HG02571 (cell line): Measurements from ENCODE around the gene DENND10.
"Not testable (repeated sequence)": the region's sequence is repeated elsewhere in the genome, so short reads cannot be mapped to it uniquely, and the experiment has no call there.

Experiments used
- ATAC-seq: cut with Tn5 transposase; IDR thresholded peaks from one replicate; pipeline ENCODE4 v1.9.1; 2021; ENCODE audit warnings: mild to moderate bottlenecking, moderate library complexity; ENCODE audit not compliant: unreplicated experiment

DENND10 gene

GRCh38 chr10:119103903-119104653 is at the start of gene DENND10:
TSS of gene DENND10 (plus strand) at chr10:119104113. CDS start at chr10:119104143, 30 bp downstream.
- peak; percentile 74 for ATAC-seq

DNA sequence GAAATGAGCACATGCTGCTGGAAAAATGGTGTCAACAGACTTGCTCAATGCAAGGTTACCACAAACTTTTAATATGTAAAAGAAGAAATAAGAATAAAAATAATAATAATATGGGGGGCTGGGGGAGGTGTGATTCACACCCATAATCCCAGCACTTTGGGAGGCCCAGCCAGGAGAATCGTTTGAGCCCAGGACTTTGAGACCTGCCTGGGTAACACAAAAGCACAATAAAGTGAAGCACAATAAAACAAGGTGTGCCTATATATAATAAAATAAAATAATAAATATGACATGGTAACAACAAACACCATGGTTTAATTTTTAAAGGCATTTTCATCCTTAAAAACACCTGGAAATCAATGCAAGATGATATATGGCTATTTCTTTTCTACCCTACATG is 48.4 kb upstream of the DENND10 start:
- ATAC-seq = no peak

DNA sequence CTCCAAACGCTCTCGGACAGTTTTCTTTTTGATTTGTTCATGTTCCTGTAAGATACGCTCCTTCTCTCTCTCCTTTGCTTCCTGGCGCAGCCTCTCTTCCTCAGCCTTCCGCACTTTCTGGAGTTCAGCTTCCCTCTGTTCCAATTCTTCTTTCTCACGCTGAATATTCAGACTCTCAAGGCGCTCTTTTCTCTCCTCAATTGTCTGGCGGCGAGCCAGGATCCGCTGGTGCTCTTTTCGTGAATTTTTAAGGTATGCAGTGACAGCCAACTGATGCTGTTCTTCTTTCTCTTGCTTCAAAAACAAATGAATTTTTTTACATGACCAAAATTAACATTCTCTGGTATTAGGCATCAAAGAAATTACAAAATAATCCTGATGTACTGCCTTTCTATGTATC is 45.9 kb upstream of the DENND10 start:
- ATAC-seq = no peak

DNA sequence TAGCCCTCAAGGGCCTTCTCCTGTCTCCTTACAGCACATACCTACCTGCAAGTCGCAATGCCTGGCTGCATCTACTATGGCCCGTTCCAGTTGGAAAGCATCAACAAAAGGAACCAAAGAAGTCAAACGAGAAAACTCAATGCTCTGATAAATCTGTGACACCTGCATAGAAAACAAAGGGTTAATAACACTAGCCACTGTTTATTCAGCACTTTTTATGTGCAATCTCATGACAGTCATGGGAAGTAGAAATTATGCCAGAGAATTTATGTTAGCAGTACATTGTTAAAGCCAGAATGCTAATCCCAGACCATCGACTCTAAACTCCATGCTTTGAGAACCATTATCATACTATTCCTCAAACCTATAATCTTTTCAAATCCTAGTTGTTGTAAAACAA is 44.4 kb upstream of the DENND10 start:
- no peak for ATAC-seq

- ATAC-seq = no peak
Observed at GRCh38 chr10:119060107-119060506, 43.8 kb upstream of the DENND10 start.

GRCh38 chr10:119061352-119061751 is 42.6 kb upstream of the DENND10 start:
- no peak for ATAC-seq

DNA sequence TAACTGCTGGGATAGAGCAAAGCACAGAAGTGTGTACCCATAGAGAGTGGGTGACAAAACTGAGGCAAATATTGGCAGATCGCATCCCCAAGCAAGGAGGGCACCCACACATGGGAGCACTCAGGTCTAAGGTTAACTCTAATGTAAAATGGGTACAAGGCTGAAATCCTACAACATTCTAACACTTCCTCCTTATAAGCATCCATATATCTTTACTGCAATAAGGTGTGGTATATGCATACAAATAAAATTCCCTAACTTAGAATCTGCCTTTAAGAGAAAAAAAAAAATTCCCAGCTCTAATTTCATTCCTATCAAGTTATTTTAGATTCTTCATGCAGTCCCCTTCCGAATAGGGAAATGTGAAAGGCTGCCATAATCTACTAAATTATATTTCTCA is 42.0 kb upstream of the DENND10 start:
- ATAC-seq = no peak

DNA sequence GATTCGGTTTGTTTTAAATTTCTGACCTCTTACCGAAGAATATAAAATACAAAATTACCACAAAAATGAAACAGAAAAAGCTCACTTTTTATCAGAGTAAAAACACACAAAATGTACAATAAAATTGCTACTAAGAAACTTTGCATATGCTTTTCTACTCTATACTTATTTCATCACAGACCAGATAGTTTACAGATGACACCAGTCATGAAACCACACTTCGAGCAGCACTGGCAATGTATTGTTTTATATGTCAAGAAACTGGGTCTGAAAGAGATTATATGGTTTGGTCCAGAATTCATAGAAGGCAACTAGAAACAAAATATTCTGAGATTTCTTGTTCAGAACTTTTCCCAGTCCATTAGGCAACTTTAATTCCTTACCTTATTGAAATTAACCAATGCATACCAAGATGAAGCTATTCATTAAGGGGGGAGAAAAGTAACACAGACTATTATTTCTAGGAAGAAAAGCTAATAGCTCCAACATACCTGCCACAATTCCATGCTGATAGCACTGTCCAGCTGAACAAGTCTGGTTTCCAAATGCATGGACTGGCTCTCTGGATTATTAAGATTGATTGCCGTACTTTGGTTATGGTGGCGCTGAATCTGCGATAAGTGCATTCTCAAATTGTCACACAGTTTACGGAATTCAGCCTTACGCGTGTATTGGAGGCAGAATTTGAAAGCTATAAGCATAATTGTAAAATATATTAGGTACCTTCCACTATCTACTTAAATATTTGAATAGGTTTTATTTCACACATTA is 33.3 kb upstream of the DENND10 start:
- no peak for ATAC-seq

DNA sequence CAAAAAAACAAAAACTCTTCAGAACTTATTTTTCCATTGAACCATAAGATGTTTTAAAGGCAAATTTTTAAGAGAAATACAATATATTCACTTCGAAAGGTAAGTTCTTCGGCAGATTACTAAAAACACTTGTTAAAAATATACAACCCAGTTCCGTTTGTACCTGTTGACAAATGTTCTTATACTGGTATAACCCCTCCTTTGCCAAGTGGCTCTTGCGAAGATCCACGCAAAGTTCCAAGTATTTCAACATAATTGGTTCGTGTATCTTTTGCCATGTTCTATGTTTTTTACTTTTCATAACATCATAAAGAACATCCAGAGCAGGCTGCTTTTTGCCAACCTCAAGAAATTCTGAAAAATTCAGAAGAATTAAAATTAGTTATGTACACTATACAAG is 30.3 kb upstream of the DENND10 start:
- ATAC-seq = no peak

GRCh38 chr10:119078422-119079179 is 25.3 kb upstream of the DENND10 start:
- ATAC-seq = no peak

- peak; percentile 65 for ATAC-seq
Observed at GRCh38 chr10:119079599-119080520, 24.1 kb upstream of the DENND10 start.

DNA sequence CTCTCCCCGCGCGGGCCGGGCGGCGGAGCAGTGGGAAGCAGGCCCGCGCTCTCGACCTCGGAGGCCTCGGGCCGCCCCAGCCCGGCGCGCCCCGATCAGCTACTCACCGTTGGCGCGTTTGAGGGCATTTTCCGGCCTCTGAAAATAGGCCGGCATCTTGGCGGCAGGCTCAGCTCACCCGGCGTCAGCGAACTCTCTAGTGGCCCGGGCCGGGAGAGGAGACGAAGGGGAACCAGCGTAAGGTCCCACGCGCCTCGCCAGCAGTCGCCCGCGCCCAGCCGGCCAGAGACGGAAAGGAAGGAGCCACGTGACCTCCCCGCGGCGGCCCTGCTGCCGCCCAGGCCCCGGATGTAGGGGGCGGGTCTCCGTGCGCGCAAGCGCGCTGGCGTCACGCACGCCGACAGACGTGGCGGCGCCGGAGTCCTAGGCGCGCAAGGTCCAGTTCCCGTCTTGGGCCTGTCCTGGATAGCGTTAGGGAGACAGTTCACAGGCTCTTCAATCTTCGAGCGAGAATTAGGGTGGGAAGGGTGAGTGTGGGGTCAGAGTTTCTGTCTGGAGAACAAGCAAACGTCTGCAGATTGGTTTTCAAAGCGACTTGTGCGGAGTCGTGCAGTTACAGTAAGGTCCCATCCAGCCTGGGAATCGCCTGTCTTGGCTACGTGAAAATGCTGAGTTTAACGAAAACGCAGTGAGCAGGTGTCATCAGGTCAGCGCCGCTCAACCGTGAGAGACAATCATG is 23.2 kb upstream of the DENND10 start, which contains the start of gene EIF3A:
TSS of gene EIF3A (minus strand) at position 297 of the 739 bp plus-strand sequence. CDS start at position 156, 141 bp downstream.
- peak; percentile 69 for ATAC-seq

DNA sequence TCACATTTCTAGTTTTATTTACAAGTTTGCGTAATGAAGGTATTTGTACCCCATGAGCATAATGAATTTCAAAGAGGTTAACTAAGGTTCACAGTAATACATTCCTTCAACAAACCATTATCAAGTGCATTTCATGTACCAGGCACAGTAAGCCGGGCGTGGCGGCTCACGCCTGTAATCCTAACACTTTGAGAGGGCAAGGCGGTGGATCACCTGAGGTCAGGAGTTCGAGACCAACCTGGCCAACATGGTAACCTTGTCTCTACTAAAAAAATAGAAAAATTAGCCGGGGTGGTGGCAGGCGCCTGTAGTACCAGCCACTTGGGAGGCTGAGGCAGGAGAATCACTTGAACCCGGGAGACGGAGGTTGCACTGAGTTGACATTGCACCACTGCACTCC is 19.0 kb upstream of the DENND10 start:
- ATAC-seq = no peak

GRCh38 chr10:119087271-119087882 is 16.5 kb upstream of the DENND10 start:
- no peak for ATAC-seq

DNA sequence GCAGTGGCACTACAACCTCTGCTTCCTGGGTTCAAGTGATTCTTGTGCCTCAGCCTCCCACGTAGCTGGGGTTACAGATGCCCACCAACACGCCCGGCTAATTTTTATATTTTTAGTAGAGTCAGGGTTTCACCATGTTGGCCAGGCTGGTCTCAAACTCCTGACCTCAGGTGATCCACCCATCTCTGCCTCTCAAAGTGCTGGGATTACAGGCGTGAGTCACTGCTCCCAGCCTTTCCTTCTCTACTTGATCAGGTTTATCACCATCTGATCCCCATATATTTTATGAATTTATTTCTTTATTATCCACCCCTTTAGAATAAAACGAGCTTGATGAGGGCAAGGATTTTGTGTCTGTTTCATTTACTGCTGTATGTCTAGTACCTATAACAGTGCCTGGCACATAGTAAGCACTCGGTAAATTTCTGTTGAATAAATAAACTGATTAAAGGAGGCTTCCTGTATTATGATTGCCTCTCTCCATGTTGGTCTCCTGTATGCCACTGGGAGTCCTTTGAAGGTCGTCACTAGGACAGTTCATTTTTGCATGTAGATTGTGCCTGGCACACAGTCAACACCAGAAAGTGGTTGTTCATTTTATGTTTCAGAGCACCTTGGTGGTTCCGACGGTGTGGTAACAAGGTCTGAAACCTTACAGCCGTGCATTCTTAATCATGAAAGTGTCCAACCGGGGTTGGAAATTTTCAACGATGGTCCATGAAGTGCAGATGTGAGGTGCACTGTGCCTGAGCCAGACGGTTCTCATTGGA is 13.7 kb upstream of the DENND10 start:
- no peak for ATAC-seq

DNA sequence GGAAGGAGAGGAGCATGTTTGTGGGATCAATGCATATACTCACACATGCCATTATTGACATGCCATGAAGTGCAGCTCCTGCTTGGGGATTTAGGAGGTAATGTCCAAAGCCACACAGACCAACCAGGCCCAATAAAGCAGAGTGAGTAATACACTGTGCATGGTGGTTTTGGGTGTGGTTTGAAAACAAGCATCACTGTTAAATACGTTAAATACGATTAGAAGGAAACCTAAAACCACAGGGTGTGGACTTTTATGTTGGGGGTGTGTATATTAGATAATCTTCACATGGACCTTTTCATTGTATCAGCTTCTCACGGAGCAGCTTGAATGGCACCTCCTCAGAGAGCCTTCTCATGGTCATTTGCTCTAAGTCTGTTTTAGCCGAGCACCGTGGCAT is 12.9 kb upstream of the DENND10 start:
- no peak for ATAC-seq

GRCh38 chr10:119095640-119096039 is 8.3 kb upstream of the DENND10 start:
- ATAC-seq = no peak

DNA sequence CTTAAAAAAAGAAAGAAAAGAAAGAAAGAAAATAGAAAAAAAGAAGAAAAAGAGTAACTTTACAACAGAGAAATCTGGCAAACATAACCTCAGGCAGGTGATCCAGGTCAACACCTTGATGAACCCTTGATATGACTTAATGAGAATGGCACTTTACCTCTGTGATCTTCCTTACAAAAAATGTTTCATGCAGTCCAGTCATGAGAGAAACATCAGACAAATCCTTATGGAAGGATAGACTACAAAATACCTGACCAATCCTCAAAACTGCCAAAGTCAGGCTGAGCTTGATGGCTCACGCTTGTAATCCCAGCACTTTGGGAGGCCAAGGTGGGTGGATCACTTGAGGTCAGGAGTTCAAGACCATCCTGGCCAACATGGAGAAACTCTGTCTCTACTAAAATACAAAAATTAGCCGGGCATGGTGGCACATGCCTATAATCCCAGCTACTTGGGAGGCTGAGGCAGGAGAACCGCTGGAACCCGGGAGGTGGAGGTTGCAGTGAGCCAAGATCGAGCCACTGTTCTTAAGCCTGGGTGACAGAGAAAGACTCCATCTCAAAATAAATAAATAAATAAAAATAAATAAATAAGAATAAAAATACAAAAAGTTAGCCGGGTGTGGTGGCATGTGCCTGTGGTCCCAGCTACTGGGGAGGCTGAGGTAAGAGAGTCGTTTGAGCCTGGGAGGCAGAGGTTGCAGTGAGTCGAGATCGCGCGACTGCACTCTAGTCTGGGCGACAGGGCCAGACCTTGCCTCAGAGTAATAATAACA is 7.1 kb upstream of the DENND10 start:
- not testable (repeated sequence) for ATAC-seq
